Measurements from ENCODE around the gene ASCC2. TPM values are rescaled to one million over a fixed set of nuclear protein-coding genes. Genes with fewer than 3 reads are reported as not detected.
"Not testable (repeated sequence)": the region's sequence is repeated elsewhere in the genome, so short reads cannot be mapped to it uniquely, and the experiment has no call there.

Gene ASCC2
- polyA plus RNA-seq, 3 donors, result 36.7 to 43.0 (median 39.6) TPM

DNA sequence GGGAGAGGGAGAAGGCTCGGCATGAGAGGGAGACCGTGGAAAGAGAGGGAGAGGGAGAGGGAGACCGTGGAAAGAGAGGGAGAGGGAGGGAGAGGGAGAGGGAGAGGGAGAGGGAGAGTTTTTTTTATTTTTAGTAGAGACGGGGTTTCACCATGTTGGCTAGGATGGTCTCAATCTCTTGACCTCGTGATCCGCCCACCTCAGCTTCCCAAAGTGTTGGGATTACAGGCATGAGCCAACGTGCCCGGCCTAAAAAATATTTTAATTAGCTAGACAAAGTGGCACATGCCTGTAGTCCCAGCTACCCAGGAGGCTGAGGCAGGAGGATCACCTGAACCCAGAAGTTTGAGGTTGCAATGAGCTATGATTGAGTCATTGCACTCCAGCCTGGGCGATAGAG, 21.0 kb upstream of the ASCC2 start:
- DNase-seq (ENCODE audit: low read depth in 3 of 3, low spot score in 2 of 3), result not testable (repeated sequence)

- no peak for DNase-seq (ENCODE audit: low read depth in 3 of 3, low spot score in 2 of 3)
Measured at GRCh38 chr22:29856496-29856895, 18.4 kb upstream of the ASCC2 start.

DNA sequence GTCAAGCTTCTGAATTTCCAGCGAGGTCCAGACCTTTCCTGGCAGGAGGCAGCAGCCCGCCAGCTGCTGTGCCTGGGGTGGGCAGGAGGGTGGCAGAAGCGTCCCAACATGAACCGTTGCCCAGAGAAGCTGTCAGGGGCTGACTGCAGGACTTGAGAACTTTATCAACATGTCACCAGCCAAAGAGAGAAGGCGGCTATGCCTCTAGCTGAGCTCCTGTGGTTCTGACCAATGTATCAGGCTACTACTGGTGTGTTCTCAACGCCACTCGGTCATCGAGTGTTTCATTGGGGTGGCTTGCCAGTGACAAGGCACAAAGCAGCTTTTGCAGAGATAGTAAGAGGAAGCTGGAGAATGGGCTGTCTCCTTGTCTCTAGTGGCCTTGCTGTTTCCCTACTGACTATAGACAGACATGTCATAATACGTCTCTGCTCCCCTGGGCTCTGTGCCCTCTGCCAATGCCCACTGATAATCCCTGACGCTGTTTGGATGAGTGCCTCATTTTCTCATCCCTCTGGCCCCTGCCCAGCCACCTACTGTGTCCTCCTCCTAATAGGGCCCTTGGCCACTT, 17.6 kb upstream of the ASCC2 start:
- DNase-seq (ENCODE audit: low read depth in 3 of 3, low spot score in 2 of 3), result no peak

GRCh38 chr22:29854432-29854831, 16.4 kb upstream of the ASCC2 start:
- DNase-seq (ENCODE audit: low read depth in 3 of 3, low spot score in 2 of 3), result no peak

GRCh38 chr22:29848111-29848510, 10.0 kb upstream of the ASCC2 start:
- DNase-seq (ENCODE audit: low read depth in 3 of 3, low spot score in 2 of 3), result no peak

GRCh38 chr22:29846290-29846689, 8.2 kb upstream of the ASCC2 start:
- no peak for DNase-seq (ENCODE audit: low read depth in 3 of 3, low spot score in 2 of 3)

GRCh38 chr22:29842740-29843139, 4.7 kb upstream of the ASCC2 start:
- no peak for DNase-seq (ENCODE audit: low read depth in 3 of 3, low spot score in 2 of 3)

DNA sequence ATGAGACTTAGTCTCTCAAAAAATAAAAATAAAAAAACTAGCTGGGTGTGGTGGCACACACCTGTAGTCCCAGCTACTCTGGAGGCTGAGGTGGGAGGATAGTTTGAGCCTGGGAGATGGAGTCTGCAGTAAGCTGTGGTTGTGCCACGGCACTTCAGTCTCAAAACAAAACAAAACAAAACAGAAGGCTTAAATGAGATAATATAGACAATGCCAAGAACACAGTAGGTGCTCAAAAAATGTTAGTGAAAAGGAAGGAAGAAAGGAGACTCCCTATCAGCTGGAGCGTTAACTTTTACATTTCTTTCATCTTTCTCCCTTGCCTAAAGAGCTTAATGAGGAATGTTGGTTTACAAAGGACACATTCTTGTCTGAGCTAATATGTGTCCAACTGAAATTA, 4.1 kb upstream of the ASCC2 start:
- no peak for DNase-seq (ENCODE audit: low read depth in 3 of 3, low spot score in 2 of 3)

DNA sequence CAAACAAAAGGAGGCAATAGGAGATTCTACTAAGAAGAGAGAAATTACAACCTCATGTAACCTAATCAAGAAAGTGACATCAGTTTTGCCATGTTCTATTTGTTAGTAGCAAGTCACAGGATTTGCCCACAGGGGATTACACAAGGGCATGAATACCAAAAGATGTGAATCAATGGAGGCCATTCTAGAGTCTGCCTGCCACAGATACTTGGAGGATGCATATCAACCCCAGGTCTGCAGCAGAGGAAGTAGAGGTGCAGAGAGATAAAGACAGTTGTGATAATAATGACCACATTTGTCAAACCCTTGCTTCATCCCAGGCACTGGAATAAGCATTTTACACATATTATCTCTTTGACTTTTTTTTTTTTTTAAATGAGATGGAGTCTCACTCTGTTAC, 2.4 kb upstream of the ASCC2 start:
- DNase-seq (ENCODE audit: low read depth in 3 of 3, low spot score in 2 of 3), result no peak

GRCh38 chr22:29839039-29839438, 965 bp upstream of the ASCC2 start:
- no peak for DNase-seq (ENCODE audit: low read depth in 3 of 3, low spot score in 2 of 3)

DNA sequence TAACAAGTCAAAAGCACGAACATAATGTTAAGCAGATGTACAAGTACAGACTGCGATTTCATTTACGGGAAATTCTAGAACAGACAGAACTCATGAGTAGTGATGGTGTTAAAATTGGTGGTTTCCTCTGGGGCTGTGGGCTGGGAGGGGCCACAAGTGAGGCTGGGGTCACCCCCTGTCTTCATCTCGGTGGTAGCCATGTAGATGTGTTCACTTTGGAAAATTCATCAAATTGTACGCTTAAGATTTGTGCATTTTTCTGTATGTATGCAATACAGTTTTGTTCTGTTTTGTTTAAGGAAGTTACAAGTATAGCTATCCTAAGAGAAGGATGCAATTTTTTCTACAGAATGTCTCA, 504 bp upstream of the ASCC2 start:
- no peak for DNase-seq (ENCODE audit: low read depth in 3 of 3, low spot score in 2 of 3)

DNA sequence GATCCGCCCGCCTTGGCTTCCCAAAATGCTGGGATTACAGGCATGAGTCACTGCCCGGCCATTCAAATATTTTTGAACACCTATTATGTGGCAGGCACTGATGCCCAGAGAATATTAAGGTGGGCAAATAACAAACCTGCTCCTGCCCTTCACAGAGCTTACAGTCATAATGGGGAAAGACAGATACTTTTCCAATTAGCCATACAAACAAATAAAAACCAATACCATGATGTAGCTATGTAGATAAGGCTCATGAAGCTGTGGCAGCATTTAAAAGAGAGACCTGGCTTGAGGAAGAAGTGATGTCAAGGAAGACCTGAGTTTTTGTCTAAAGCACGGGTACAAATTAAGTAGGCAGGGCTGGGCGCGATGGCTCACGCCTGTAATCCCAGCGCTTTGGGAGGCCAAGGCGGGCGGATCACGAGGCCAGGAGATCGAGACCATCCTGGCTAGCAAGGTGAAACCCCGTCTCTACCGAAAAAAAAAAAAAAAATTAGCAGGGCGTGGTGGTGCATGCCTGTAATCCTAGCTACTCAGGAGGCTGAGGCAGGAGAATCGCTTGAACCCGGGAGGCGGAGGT, 1.2 kb downstream of the ASCC2 start:
- not testable (repeated sequence) for DNase-seq (ENCODE audit: low read depth in 3 of 3, low spot score in 2 of 3)

DNA sequence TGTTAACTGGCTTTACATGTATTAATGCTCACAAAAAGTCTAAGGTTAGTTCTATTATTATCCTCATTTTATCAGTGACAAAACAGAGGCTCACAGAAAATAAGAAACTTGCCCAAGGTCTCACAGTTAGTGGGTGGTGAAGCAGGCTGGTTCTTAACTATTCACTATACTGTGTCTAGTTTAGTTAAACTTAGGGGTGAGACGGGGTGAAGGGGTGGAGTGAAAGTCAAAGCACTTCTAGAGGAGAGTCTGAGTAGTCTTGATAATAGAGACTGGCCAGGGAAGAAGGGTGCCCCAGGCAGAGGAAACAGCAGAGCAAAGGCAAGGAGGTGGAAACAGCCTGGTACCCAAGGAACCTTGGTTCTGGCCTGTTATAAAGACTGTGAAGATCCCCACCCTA, 4.0 kb downstream of the ASCC2 start:
- no peak for DNase-seq (ENCODE audit: low read depth in 3 of 3, low spot score in 2 of 3)

- peak in 1 of 3 donors; percentile 16 for DNase-seq (ENCODE audit: low read depth in 3 of 3, low spot score in 2 of 3)
Measured at GRCh38 chr22:29833392-29833965, 4.6 kb downstream of the ASCC2 start.

GRCh38 chr22:29831958-29832357, 6.1 kb downstream of the ASCC2 start:
- no peak for DNase-seq (ENCODE audit: low read depth in 3 of 3, low spot score in 2 of 3)

DNA sequence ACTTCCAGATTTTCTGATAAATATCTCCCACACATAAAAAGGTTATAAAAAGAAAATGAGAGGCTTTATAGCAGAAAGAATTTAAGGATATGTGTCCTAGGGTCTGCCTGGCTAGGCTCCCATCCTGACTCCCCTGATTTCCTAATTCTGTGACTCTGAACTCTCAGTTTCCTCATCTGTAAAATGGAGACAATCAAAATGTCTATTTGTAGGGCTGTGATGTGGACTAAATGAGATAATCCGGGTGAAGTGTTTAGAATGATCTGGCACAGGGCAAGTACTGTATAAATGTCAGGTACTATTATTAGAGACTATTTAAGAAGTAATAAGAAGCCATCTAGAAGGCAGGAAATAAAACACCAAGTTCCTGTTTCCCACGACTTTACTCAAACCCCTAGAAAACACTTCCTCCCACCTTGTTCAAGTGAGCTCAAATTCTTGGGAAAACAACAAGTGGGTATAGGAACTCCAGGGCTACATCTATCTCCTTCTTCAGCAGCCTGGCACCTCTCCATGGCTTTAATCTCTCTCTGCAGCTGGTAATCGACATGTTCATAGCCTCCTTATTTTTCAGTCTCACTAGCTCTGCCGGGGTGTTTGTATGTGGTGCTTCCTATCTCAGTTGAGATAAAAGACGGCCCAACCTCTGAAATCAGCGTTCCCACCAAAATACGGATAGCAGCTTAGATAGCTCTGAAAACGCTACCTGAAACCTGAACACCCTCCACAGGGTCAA, 6.7 kb downstream of the ASCC2 start:
- DNase-seq (ENCODE audit: low read depth in 3 of 3, low spot score in 2 of 3), result no peak

DNA sequence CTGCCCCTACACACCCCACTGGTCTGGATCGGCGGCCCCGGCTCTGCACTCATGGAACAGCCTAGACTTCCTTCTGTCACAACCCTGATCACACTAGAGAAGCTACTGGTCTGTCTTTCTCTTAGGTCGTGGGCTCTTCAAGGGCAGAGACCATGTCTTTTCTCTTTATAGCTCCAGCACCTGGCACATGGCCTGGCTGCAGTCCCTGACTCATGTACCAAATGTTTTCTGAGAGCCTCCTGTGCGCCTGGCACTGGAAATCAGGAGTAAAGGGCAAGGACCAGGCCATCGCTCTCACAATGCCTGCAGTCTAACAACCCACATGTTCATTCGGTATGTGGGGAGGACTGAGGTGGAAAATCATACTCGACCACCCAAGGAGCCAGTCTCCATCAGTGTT, 7.5 kb downstream of the ASCC2 start:
- DNase-seq (ENCODE audit: low read depth in 3 of 3, low spot score in 2 of 3), result no peak

- not testable (repeated sequence) for DNase-seq (ENCODE audit: low read depth in 3 of 3, low spot score in 2 of 3)
Measured at GRCh38 chr22:29827726-29828125, 10.3 kb downstream of the ASCC2 start.

DNA sequence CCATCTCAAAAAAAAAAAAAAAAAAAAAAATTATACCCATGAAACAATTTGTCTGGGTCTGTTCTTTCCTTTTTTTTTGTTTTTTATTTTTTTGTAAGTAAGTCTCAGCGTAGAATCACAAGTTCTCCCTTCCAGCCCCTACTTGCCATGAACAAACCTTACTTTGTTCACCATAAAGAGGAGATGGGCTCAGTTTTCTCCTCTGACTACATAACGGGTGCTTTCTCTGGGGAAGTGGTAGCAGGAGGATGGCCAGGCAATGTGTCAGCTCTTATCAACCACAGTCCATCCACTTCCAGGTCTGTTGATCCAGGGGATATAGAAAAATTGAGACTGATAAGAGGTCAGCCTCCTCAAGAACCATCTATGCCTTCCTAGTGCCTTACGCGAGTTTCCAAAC, 11.0 kb downstream of the ASCC2 start:
- no peak for DNase-seq (ENCODE audit: low read depth in 3 of 3, low spot score in 2 of 3)

GRCh38 chr22:29825578-29825977, 12.5 kb downstream of the ASCC2 start:
- DNase-seq (ENCODE audit: low read depth in 3 of 3, low spot score in 2 of 3), result no peak

GRCh38 chr22:29824677-29825076, 13.4 kb downstream of the ASCC2 start:
- DNase-seq (ENCODE audit: low read depth in 3 of 3, low spot score in 2 of 3), result no peak
